ENCODE data around the gene CEP70. TPM values are rescaled to one million over a fixed set of nuclear protein-coding genes. Genes with fewer than 3 reads are reported as not detected.
"Not testable (repeated sequence)": the region's sequence is repeated elsewhere in the genome, so short reads cannot be mapped to it uniquely, and the experiment has no call there.

CEP70 gene
- total RNA-seq, 1 donor from 2014 or later: 17.3 TPM

GRCh38 chr3:138467931-138468330 is 126.1 kb downstream of the CEP70 start:
- no peak for ATAC-seq

DNA sequence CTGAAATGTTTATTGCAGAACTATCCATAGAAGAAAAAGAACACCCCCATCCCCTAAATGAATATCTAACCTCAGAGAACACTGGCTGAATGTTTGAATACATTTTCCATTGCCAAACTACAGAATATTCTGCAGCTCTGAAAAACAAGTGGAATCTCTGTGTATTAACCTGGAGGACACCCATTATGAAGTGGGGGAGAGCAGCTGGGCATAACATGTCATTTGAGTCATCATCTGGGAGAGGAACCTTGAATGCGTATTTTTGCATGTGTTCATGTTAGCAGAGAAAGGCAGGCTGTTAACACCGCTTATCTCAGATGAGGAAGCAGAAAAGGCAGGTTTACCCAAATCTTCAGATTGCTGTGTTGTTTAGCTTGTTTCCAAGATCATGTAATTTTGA is 128.1 kb downstream of the CEP70 start:
- no peak for ATAC-seq

- ATAC-seq: no peak
Measured at GRCh38 chr3:138465451-138465850, 128.6 kb downstream of the CEP70 start.

GRCh38 chr3:138464491-138464860 is 129.6 kb downstream of the CEP70 start:
- ATAC-seq: no peak

DNA sequence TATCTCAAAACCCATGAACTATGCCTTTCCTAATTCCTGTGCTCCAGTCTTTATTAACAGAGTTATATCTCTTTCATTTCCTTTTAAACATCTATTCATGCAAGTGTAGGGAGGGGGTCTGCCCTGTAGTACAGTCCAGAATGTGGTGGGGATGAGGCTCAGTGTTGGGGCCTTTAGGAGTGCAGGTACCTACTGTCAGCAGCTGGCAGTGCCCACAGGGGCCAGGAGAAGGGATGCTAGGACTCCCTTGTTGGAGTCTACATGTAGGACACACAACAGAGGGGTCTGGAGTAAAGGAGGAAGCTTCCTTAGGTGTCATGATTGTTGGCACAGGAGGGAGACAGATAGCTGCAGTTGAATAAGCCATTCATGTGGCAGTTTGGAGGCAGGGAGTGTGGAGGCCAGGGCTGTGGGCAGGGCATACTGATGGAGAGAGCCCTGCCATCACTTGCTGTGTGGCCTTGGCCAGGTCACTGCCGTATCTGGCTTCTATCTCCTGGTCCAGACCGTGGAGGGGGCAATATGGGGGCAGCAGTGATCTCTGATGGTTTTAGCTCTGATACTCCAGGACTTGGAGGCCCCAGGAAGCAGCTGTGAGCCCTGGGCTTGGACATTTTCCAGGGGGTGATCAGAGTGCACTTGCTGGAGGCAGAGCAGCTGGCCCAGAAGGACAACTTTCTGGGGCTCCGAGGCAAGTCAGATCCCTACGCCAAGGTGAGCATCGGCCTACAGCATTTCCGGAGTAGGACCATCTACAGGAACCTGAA is 130.2 kb downstream of the CEP70 start:
- no peak for ATAC-seq

DNA sequence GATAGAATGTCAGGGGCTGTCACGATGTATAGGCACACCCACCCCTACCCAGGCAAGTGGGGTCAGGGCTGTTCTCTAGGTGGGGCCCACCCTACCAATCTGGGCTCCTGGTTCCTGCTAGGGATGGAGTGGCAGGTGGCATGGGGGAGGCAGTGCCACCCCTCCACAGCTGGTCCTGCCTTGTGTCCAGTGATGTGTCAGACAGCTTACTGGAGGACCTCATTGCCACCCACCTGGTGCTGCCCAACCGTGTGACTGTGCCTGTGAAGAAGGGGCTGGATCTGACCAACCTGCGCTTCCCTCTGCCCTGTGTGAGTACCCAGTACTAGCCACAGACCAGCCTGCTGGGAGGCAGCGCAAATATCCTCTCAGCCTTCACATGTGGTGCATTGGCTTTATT is 132.2 kb downstream of the CEP70 start:
- ATAC-seq: no peak

GRCh38 chr3:138461246-138461645 is 132.8 kb downstream of the CEP70 start:
- ATAC-seq: no peak

DNA sequence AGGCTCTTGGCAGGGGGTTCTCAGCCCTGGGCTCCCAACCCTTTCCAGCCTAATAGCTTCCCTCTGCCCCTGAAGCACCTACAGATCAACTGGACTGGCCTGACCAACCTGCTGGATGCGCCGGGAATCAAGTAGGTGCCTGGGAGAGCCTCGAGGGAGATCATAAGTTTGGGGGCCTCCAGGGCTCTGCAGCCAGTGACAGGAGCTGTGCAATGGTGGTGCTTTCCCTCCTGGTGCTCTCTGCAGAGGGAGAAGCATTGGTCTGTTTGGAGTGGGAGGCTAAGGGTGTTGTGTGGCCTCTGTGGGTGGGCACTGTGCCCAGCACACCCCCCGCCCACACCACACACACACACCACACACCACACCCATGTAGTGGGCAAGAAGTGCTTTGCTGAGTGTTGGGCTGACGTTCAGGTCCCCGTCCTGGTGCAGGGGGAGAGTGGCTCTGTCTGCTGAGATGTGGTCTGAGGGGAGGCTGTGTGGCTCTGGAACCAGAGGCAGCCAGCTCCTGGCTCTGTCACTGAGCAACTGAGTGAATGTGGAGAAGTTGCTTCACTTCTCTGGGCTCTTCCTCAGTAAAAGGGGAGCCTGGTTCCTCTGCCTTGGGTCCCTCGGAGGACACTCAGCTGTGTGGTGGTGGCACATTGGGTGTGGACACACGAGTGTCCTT is 133.4 kb downstream of the CEP70 start:
- no peak for ATAC-seq

DNA sequence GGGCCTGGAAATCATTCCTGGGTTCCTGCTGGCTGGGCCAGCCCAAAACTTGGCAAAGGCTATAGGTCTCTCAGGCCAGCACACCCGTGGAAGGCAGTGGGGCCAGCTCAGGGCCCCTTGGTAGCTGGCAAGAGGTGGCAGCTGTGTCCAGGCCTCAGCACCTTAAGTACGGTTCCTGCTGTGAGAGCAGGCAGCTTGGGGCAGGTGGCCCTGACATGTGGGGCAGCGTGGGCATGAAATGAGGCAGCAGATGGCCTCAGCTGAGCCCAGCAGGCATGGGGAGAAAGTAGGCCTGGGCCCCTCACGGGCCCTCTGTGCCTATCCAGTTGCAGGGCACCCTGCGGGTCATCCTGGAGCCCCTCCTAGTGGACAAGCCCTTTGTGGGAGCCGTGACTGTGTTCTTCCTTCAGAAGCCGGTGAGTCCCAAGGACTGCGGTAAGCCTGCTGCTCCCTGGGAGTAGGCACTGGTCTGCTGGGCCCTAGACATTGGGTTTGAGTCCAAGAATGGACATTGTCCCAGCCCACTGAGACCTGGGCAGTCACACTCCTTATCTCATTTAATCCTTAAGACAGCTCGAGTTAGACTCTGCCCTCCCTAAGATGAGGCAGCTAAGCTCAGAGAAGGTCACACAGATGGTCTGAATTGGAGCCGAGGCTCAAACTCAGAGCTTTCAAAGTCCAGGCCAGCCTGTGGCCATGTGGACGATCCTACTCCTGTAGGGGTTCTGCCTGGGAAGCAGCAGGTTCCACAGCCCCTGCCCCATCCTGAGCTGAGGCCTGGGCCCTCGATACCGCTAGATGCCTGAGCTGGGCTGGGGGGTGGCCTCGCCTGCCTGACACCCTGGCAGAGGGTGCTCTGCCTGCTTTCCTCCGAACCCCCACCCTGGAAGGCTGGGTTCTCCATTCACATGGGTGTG is 134.2 kb downstream of the CEP70 start:
- ATAC-seq: no peak

DNA sequence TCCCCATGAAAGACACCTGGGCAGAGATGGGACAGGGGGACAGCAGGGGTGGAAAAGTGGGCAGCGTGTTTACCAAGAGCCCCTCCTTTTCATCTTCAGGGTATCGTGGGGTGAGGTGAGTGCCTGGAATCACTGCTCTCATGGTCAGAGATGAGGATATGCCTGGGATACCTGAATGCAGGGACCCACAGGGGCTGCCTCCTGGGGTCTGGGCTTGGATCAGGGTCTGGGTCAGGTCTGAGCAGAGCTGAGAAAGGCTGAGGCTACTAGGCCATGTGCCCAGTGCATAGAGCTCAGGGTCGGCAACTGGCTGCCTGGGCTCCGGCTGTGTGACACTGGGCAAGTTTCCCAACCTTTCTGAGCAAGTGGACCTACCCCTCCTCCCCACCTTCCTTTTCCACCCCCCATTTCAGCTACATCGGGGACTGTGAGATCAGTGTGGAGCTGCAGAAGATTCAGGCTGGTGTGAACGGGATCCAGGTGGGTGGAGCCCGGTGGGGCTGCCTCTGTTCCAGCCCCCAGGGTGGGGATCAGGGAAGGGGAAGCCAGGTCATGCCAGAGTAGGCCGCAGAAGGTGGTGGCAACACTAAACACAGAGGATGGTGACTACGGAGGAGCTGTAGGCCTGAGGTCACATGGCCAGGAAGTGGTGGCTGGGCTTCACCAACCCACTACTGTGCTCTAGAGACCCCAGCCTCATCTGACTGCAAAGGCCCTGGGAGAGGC is 135.1 kb downstream of the CEP70 start:
- no peak for ATAC-seq

DNA sequence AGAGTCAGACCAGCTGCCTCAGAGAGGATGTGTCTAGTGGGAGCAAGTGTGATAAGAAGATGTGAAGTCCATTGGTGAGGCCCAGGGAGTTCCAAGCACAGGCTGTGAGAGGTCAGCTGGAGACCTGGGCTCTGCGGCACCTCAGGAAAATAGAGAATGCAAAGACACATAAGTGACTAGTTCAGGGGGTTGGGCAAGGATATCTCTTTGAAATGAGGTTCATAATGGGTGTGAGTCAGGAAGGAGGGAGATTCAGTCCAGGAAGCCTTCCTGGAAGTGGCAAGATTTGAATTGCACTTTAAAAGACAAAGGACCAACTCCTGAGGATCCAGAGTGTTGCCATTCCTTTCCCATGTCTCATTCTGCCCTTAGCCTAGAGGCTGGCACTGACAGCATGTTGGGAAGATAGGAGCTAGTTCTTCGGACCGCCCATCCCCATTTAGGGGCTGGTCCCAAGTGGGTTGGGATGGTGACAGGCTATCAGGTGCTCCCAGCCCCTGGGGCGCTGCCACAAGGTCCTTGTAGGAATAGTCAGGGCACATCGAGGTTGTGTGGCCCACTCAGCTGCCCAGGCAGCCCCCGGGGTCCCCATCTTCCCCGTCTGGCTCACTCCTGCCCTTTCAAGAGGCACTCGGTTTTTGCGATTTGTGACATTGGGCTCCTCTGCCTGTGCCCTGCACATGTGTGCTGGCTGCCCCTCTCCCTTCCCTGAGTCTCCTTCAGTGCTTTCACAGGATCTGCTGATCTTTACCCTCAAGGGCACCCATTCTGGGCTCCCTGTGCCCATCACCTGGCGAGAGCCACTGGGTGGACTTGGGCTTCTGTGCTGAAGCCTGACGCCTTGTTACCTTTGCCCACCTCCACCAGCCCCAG is 136.0 kb downstream of the CEP70 start:
- no peak for ATAC-seq

DNA sequence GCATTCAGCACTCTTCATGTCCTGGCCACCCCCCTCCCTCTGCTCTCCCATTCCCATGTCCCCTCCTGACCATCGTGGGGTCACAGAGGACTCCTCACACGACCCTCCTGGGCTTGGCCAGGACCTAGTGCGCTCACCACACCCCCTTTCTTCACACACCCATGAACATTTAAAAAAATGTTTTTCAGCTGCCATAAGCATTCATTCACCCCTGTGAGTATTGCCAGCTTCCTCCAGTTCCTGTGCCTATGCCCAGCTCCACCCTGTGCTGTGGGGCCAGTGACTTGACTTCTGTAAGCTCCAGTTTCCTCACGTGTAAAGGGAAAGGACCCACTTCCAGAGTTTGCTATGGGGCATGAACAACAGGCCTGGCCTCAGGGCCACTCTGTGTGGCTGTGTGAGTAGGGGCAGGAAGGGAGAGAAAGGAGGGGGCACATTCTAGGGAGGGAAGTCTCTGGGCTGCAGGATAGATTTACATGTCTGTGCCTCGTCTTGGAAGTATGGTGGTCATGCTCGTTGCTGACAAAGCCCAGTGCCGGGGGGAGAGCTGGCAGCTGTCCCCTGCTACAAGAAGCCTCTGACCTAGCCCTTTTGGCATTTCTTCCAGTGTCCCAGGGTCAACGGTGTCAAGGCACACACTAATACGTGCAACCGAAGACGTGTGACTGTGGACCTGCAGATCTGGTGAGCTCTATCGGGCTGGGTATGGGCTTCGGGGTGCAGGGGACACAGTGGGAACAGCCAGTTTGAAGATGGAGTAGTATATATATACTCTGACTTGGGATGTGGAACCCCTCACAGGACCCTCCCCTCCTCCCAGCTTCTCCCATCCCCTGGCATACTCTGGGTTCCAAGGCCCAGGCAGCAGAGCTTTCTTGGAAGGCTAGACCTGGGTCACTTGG is 136.8 kb downstream of the CEP70 start:
- ATAC-seq: peak; percentile 7

DNA sequence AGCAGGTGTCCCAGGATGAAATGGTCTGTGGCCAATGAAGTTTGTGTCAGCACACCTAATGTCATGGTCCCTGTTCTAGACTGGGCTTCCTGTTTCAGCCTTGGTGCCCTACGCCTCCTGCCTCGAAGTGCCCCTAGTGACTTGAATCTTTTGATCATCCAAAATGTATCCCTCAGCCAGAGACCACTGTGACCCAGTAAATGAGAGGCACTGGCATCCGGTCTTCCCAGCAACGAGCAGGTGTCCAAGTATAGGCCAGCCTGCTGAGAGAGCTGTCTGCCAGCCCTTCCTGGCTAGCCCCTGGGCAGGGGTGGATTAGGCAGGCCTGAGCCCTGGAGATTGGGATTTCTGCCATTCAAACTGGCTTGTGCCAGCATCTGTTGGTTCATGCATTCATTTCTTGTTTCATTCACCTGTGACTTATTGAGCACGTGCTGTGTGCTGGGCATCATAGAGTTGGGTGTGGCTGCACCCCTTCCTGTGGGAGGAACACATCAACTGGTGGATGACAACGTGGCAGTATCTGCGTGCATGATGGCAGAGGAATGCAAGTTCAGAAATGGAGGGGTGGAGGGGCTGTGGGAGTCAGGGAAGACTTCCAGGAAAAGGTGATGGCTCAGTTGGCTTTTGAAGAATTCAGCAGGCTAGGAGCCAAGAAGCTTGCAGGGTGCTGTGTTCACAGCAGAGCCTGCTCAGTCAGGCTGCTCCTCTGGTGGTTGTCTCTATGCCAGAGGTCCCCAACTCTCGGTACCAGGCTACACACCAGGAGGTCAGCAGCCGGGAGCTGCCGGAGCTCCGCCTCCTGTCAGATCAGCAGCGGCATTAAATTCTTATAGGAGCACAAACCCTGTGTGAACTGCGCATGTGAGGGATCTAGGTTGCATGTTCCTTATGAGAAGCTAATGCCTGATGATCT is 138.0 kb downstream of the CEP70 start:
- peak; percentile 66 for ATAC-seq

DNA sequence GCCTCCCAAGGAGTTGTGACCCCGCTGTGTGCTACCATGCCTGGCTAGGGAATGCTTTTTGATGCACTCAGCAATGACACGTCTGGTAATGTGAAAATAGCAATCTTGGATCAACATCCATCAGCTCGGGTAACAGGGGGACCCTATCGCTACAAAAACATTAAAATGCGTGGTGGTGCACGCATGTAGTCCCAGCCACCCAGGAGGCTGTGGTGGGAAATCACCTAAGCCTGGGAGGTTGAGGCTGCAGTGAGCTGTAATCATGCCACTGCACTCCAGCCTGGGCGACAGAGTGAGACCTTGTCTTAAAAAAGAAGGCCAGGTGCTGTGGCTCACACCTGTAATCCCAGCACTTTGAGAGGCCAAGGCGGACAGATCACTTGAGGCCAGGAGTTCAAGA is 140.1 kb downstream of the CEP70 start:
- ATAC-seq: not testable (repeated sequence)

GRCh38 chr3:138452436-138452835 is 141.6 kb downstream of the CEP70 start:
- ATAC-seq: no peak

- ATAC-seq: no peak
Measured at GRCh38 chr3:138451595-138452162, 142.4 kb downstream of the CEP70 start.

DNA sequence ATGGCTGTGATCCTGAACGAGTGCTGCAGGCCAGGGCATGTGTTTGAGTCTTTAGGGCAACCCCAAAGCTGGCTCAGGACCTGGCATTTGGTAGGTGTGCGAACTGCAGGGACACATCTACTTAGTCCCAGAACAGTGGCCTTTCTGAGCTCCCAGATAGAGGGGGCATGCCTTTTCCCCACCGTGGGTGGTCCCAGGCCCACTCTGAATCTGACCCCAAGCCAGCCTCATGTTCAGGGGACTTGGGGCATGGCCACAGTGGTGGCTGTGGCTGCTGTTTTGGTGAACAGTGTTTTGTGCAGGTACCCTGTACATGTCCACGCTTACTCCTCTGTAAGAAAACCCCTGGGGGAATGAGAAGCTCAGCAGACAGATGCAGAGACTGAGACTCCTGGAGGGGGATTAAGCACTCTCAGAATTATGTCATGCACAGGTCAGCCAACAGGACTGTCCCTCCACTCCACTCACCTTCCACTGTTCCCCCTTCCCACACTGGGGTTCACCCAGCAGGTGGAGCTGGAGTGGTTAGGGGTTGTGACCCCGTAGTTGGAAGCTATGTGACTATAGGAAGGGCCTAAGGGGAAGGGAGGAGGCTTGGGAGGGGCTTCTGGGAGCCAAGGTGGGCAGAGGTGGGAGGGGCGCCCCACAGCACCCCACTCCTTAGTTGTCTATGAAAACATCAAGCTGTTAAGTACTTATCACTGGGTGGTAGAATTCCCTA is 143.2 kb downstream of the CEP70 start:
- peak; percentile 7 for ATAC-seq

- ATAC-seq: no peak
Measured at GRCh38 chr3:138450181-138450580, 143.9 kb downstream of the CEP70 start.
